ENCODE data around the gene RSBN1L.

Gene RSBN1L

GRCh38 chr7:77684030-77684429, 12.2 kb upstream of the RSBN1L start:
- no peak overlapping the region for H3K4me3 ChIP-seq (ENCODE audit: low read depth, low read length)
- peak; percentile 78 for TF ChIP-seq MAX (IDR thresholded peaks at IDR 0.05; ENCODE audit: low read depth, low read length)
- no peak for TF ChIP-seq MYC (IDR thresholded peaks at IDR 0.05; ENCODE audit: low read depth, low read length)
- no peak for DNase-seq (ENCODE audit: low read depth)

GRCh38 chr7:77685233-77685632, 11.0 kb upstream of the RSBN1L start:
- peak; percentile 65 for DNase-seq (ENCODE audit: low read depth)
- H3K4me3 ChIP-seq (ENCODE audit: low read depth, low read length) = no peak overlapping the region
- 0 out of 2 replicates have a peak, but pooled peaks have one; percentile 41 for TF ChIP-seq MAX (IDR thresholded peaks at IDR 0.05; ENCODE audit: low read depth, low read length)
- TF ChIP-seq MYC (IDR thresholded peaks at IDR 0.05; ENCODE audit: low read depth, low read length) = 0 out of 2 replicates have a peak, but pooled peaks have one; percentile 32
- no peak for TF ChIP-seq POLR2A (IDR thresholded peaks at IDR 0.05; ENCODE audit: extremely low read depth, insufficient read length)

- H3K4me3 ChIP-seq (ENCODE audit: low read depth, low read length) = no peak overlapping the region
- no peak for DNase-seq (ENCODE audit: low read depth)
- TF ChIP-seq MYC (IDR thresholded peaks at IDR 0.05; ENCODE audit: low read depth, low read length) (no peak), CTCF (IDR thresholded peaks at IDR 0.05; ENCODE audit: low read depth, low read length) (no peak), MAX (IDR thresholded peaks at IDR 0.05; ENCODE audit: low read depth, low read length) (no peak), POLR2A (IDR thresholded peaks at IDR 0.05; ENCODE audit: extremely low read depth, insufficient read length) (no peak)
Measured at GRCh38 chr7:77687100-77687746, 9.0 kb upstream of the RSBN1L start.

GRCh38 chr7:77687747-77688144, 8.5 kb upstream of the RSBN1L start:
- TF ChIP-seq CTCF (IDR thresholded peaks at IDR 0.05; ENCODE audit: low read depth, low read length) (no peak), MYC (IDR thresholded peaks at IDR 0.05; ENCODE audit: low read depth, low read length) (no peak), POLR2A (IDR thresholded peaks at IDR 0.05; ENCODE audit: extremely low read depth, insufficient read length) (no peak), MAX (IDR thresholded peaks at IDR 0.05; ENCODE audit: low read depth, low read length) (no peak)
- no peak for DNase-seq (ENCODE audit: low read depth)
- H3K4me3 ChIP-seq (ENCODE audit: low read depth, low read length) = no peak overlapping the region

GRCh38 chr7:77690289-77690688, 6.0 kb upstream of the RSBN1L start:
- H3K4me3 ChIP-seq (ENCODE audit: low read depth, low read length) = no peak overlapping the region
- no peak for TF ChIP-seq POLR2A (IDR thresholded peaks at IDR 0.05; ENCODE audit: extremely low read depth, insufficient read length)
- TF ChIP-seq MAX (IDR thresholded peaks at IDR 0.05; ENCODE audit: low read depth, low read length) = no peak
- no peak for TF ChIP-seq CTCF (IDR thresholded peaks at IDR 0.05; ENCODE audit: low read depth, low read length)
- no peak for TF ChIP-seq MYC (IDR thresholded peaks at IDR 0.05; ENCODE audit: low read depth, low read length)
- DNase-seq (ENCODE audit: low read depth) = no peak

GRCh38 chr7:77691892-77692491, 4.3 kb upstream of the RSBN1L start:
- no peak for DNase-seq (ENCODE audit: low read depth)
- no peak for TF ChIP-seq CTCF (IDR thresholded peaks at IDR 0.05; ENCODE audit: low read depth, low read length)
- TF ChIP-seq MYC (IDR thresholded peaks at IDR 0.05; ENCODE audit: low read depth, low read length) = no peak
- no peak for TF ChIP-seq POLR2A (IDR thresholded peaks at IDR 0.05; ENCODE audit: extremely low read depth, insufficient read length)
- TF ChIP-seq MAX (IDR thresholded peaks at IDR 0.05; ENCODE audit: low read depth, low read length) = no peak
- no peak overlapping the region for H3K4me3 ChIP-seq (ENCODE audit: low read depth, low read length)
